Vagina (tissue), 2 donors: ENCODE measurements around the gene DPF3.

Experiments
- POLR2A ChIP-seq, 2 donors: fragments of 450-650 bp; IDR thresholded peaks; one replicate each; pipeline ENCODE4 v1.6.1; 2017; ENCODE audit warnings: antibody characterized with exemption in 2 of 2, mild to moderate bottlenecking in 2 of 2, moderate library complexity in 2 of 2
- TF ChIP-seq, protein P1 (sequence below), 3 experiments: fragments of 450-650 bp in 2 of 3; fragments of 200-600 bp in 1 of 3; sonication (generic) in 1 of 3; IDR thresholded peaks; one replicate each; pipeline ENCODE4 v1.5.1; 2017 to 2019; ENCODE audit warnings: antibody characterized with exemption in 3 of 3, mild to moderate bottlenecking in 2 of 3, moderate library complexity in 2 of 3

GRCh38 chr14:72924337-72924736, 30.4 kb upstream of the DPF3 start:
- TF ChIP-seq, protein P1, sequence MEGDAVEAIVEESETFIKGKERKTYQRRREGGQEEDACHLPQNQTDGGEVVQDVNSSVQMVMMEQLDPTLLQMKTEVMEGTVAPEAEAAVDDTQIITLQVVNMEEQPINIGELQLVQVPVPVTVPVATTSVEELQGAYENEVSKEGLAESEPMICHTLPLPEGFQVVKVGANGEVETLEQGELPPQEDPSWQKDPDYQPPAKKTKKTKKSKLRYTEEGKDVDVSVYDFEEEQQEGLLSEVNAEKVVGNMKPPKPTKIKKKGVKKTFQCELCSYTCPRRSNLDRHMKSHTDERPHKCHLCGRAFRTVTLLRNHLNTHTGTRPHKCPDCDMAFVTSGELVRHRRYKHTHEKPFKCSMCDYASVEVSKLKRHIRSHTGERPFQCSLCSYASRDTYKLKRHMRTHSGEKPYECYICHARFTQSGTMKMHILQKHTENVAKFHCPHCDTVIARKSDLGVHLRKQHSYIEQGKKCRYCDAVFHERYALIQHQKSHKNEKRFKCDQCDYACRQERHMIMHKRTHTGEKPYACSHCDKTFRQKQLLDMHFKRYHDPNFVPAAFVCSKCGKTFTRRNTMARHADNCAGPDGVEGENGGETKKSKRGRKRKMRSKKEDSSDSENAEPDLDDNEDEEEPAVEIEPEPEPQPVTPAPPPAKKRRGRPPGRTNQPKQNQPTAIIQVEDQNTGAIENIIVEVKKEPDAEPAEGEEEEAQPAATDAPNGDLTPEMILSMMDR (IDR thresholded peaks at IDR 0.05), result no peak
- no peak for TF ChIP-seq POLR2A (IDR thresholded peaks at IDR 0.05)
